HG03457 (cell line): Measurements from ENCODE around the gene KRT1.
"Not testable (repeated sequence)": the region's sequence is repeated elsewhere in the genome, so short reads cannot be mapped to it uniquely, and the experiment has no call there.

Experiments
- ATAC-seq: cut with Tn5 transposase; IDR thresholded peaks from one replicate; pipeline ENCODE4 v1.9.1; 2021; ENCODE audit warnings: moderate number of reproducible peaks; ENCODE audit not compliant: unreplicated experiment

The KRT1 gene

DNA sequence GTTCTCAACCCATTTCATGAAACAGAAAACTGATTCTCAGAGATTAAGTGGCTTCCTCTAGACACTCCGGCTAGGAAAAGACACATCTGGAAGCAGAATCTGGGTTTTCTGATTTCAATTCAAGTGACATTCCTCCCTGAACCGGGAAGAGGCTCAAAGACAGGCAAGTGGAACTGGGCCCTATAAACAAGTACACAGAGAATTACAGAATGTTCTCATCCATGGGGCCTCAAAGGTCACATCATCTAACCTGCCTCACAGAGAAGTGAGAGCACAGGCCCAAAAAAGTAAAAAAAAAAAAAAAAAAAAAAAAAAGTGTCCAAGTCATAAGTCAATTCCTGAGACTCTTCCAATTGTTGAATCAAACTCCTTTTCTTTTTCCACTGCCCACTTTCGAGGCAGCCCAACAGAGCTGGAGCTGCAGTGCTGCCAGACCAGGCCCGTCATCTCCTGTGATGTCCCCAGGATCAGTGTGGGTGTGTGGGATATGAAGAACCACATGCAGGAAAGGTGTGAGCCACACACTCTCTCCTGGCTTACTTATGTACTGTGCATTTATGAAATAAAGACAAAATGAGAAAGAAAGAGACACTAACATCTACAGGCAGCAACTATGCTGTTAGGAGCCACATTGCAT, 2.8 kb upstream of the KRT1 start:
- ATAC-seq: no peak

DNA sequence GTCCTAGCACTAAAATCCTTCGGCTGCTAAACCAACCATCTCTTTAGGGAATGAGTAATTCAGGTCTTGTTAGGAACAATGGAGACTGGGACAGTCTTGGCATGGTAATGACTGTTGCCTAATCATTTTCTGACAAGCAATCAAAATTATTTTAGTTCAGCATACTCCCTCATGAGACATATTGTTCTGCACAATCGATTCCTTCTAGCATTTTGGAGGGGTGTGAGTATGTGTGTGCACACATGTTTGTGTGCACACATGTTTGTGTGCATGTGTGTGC, 2.1 kb upstream of the KRT1 start:
- no peak for ATAC-seq

DNA sequence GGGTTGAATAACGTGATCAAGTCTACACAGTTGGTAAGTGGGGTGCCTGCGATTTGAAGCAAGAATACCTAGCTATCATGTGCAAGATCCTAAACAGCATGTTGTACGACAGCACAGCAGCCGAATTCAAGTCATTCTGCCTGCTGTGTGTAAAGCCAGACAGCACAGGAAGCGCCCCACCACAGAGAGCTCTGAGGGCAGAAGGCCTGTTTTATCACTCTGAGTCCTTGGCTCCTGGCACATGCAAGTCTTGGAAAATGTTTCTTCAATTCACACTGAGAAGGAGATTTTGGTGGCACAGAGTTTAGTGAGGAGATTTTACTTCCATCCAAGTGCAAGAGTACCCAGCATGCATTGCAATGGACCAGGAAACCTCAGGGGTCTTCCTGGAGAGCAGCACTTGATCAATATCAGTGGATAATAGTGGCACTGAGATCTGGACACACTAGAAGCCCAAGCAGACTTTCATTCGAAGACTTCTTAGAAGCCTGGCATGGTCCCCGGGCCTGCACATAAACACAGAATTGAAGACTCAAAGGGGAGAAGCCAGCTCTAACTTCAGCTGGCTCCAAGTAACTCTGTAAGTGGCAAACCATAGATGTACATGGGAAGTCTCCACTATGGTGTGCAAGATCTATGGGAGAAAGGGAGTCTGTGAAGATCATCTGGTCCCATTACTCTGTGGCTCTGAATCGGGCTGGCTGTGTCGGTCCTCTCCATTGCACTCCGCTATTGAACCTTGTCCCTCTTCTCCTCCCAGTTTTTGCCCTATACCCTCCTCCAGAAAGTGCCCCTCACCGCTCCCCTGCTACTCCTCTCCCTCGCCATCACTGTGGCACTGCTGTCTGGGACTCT, 1.5 kb upstream of the KRT1 start:
- no peak for ATAC-seq

DNA sequence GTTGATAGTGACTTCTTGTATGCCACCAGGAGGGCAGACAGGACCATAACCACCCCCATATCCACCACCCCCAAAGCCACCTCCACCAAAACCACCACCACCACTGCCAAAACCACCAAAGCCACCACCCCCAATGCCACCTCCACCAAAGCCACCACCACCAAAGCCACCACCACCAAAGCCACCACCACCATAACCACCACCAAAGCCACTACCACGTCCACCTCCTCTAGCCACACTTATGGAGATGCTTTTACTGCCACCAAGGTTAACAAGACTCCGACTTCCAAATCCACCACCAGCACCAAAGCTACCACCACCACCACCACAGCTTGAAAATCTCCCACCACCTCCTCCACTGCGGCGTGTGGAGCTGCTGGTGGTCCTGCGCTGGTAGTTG, 332 bp downstream of the KRT1 start:
- ATAC-seq: no peak

DNA sequence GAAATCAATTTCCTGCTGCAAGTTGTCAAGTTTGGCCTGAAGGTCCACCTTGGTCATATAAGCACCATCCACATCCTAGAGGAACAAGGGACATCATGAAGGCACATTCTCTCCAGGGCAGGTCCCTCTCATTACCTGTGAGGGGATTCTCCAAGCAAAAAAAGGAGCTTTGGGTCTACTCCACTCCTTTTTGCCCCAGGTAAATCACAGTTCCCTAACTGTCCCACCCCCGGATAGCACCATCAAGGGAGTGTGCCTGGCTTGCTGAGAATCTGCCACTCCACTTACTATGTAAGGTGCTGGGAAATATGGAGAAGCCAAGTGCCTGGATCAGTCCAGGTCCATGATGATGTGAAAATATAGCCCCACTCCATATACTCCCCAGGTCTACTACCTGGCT, 2.5 kb downstream of the KRT1 start:
- ATAC-seq: no peak

DNA sequence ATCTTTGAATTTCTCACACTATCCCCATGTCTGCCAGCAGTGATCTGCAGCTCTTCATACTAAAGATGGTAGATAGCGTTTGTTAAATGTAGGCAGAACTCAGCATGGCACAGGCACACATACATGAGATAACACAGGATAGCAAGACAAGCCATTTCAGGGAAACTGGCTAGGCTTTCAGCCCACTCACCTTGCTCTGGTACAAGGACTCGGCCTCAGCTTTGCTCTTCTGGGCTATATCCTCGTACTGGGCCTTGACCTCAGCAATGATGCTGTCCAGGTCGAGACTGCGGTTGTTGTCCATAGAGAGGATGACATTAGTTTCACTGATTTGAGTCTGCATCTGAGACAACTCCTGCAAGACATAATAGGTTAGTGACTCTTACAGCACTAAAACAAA, 3.1 kb downstream of the KRT1 start:
- ATAC-seq: no peak

DNA sequence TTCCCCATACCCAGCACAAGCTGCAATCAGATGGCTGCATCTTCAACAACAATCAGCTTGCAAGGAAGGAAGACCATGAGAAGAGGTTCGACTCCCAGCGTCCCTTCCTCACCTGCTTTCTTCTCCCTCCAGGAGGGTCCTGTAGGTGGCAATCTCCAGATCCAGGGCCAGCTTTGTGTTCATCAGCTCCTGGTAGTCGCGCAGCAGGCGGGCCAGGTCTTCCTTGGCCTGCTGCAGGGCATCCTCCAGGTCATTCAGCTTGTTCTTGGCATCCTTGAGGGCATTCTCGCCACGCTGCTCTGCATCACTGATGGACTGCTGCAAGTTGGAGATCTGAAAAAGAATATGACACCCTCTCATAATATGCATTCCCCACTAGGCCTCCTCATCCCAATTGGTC, 4.0 kb downstream of the KRT1 start:
- no peak for ATAC-seq

DNA sequence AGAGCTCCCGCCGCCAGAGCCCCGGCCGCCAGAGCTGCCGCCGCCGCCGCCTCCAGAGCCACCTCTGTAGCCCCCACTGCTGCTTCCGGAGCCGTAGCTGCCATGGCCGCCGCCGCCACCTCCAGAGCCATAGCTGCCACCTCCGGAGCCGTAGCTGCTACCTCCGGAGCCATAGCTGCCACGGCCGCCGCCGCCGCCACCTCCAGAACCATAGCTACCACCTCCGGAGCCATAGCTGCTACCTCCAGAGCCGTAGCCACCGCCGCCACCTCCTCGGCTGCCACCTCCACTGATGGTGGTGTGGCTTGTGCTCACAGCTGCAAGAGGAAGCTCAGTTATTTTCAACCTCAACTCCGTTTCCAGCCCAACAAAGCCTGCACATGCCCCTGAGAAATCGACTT, 4.9 kb downstream of the KRT1 start:
- ATAC-seq: no peak

DNA sequence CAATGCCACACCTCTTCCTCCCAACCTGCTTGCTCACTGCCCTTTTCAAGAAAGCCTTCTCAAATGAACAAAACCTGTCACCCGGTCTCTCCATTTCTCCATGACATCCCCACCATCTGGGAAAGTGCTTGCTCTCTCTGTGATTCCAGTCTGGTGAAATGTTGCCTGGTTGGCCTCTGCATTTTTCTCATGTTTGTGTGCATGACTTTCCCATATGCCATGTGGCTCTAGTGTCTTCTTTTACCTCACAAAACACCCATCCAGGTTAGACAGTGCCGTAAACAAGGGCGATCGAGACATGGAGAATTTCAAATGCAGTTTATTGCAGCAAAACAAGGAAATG, 5.8 kb downstream of the KRT1 start:
- no peak for ATAC-seq

DNA sequence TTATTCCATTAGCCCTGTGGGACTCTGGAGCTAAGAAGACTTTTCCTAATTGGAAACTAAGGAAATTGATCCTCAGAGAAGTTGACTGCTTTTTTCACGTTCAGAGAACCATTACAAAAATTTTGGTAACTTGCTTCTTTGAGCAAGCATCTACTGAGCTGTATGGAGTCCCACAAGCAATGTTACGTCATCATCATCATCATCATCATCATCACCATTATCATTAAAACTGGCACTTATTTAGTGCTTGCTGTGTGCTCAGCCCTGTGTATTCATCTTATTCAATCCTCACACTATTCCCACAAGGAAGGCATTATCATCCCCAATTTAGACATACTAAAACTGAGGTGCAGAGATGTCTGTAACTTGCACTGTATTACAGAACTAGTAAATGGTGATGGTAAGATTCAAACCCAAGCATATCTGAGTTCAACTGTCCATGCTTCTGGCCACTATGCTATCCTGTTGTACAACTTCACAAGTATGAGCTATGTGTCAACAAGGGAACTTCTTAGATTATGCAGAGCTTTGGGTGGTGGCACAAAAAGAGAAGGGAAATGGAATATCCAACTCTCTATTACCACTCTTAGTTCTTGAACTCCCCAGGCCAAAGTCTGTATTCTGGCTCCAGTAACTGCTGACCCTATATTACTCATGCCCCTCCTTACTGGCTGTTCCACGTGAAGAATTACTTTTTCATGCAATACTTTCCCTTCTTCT, 6.3 kb downstream of the KRT1 start:
- ATAC-seq: no peak

DNA sequence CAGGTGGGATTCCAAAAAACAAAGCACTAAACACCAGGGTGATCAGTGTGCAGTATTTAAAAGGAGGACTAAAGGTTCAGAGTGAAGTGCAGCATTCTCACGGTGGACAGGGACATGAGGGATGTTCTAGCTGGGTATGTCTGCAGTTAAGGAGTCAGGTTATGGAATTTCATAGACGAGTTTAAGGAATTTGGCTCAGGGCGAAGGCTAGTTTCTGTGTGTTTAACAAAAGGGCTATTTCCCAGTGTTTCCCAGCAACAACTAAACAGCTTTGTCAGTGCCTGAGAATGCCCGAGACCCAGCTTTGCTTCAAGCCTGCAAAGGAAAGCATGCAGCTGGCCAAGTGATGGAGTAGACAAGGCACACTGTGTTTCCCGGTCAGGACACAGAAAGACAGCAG, 7.0 kb downstream of the KRT1 start:
- no peak for ATAC-seq

DNA sequence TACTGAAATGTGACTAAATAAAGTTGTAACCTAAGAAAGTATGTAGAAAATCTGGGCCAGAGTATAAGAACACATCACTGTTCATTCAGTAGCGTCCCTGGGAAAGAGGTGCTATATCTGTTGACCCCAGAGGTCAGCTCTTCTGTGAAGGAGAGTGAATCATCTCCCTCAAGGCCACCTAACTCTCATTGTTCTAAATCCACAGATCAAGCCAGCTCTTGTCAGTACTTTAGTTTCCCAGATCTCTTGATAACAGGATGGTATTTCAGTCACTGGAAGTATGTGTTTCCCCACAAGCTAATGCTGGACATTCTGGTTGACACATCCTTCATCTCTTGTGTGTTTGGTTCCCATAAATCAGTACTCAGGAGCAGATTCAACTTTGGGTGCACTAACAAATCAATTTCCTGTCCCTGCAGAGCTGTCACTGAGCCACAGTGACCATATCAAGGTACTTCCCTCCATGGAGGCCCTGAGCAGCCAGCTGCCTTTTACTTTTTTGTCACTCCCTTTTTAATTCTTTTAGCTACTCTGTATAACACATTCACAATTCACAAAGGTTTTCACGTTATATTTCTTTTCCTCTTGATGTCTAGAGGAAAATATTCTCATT, 7.8 kb downstream of the KRT1 start:
- ATAC-seq: no peak

DNA sequence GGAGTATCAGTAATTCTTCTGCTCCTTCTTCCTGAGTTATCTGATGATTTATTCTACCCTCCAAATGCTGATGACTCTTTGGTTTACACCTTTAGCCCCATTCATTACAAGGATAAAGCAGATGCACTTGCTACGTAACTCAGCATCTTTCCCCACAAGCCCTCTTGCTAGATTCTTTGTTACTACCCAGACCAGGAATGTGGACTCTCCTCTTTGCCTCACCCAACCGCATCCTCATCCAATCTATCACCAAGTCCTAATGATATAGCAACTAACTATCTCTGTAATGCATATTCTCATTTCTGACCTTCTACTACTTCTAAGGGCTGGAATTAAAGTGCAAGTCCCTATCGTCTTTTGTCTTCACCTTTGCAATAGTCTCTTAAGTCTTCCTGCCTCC, 9.2 kb downstream of the KRT1 start:
- ATAC-seq: no peak

DNA sequence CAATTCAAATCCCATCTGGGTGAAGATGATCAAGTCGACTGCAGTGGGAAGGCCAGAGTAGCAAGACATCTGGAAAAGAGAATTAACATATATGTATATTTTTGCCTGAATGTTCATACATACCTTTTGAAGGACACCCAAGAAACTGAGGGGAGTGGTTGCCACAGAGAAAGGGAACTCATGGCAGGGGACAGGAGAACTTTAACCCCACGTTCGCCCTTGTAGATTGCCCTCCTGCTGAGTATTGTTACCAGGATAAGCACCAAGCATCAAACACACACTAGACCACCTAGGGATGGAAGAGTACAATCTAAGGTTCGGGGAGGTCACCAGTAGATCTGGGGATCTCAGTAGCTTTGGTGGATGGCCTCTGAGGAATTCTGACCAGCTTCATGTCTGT, 9.7 kb downstream of the KRT1 start:
- no peak for ATAC-seq

DNA sequence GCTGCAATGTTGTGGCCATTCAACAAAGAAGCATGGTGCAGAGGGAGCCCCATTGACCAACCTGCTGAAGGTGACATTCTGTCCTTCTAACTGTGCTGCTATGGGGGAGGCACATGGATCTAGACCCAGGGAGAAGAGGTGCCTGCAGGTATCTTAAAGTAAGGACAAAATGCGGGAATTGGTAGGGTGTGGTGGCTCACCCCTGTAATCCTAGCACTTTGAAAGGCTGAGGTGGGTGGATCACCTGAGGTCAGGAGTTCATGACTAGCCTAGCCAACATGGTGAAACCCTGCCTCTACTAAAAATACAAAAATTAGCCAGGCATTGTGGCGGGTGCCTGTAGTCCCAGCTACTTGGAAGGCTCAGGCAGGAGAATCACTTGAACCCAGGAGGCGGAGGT, 10.3 kb downstream of the KRT1 start:
- ATAC-seq: not testable (repeated sequence)

DNA sequence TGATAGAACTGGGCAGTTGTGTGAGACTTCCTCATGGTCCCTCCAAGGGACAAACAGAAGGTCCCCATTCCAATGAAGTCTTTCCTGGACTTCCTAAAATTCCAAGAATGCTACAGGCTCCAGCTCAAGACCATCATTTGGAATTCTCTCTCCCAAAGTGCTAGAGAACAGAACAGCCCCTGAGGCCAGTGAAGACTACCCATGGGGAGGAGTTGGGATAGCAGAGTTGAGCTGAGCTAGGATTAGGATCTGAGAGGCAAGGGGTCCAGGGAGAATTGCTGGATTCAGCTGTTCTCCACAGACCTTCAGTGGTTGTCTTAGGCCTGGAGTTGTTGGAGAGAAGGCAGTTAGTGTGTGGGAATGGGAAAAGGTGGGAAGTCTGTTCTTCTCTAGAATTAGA, 10.8 kb downstream of the KRT1 start:
- ATAC-seq: no peak

DNA sequence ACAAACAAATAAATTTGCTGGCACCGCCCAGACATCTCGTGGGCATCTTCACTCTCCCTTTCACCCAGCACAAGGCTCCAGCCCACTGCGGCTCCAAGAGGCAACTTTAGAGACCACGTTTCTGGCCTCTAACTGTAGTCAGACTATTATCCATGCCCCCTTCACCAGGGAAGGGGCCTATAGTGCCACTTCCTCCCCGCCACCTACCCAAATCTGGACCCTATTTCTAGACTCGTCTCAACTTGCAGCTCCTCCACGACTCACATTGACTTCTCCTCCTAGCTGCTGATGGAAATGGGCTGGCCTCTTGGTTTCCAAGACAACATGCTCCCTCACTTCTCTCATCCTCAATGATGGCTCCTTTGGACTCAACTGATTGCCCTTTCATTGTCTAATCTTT, 12.3 kb downstream of the KRT1 start:
- ATAC-seq: no peak

DNA sequence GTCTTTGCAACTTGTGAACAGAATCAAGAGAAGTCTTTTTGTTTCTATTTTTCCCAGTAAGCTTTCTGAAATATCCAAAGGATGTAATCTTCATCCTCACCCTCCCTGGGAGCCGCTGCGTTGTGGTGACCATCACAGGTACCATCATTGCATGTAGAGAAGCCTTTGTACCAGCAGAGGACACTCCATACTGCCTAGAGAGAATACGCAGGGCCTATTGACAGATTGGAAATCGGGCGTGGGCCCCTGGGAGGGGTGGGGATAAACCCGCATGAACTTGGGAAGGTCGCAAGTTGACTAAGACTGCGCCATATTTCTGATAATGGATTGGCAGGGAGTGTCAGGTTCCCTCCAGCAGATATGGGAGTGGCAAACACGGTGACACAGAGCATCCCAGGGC, 12.7 kb downstream of the KRT1 start:
- ATAC-seq: no peak

DNA sequence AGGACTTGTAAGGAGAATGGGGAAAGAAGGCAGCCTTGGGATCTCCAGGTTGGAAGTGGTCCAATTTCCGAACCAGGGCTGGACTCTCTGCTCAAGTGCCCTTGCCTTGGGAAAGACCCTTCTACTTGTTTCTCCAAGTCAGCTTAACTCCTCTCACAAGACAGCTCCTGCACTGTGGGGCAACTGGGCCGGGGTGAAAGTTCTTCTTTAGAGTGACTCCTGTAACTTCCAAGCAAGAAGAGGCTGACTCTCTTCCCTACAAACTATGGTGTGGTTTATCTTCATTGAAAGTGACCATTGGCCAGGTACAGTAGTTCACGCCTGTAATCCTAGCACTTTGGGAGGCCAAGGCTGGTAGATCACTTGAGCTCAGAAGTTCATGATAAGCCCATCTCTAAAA, 13.7 kb downstream of the KRT1 start:
- no peak for ATAC-seq

DNA sequence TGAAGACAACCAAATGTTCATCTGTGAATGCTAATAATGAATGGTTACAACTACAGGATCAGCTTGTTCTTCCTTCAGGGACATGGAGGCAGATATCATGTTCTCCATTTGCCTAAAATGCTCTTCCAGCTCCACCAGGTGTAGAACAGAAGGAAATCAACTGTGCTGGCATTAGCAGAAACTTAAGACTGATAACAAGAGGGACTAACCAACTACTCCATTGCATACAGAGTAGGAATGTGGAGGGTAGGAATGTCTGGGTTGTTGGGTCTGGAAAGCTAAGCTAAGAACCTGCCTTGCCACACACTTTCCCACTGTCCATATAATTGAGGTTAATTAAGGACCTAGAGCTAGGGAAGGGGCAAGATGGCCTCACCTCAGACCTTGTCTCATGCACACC, 16.8 kb downstream of the KRT1 start:
- ATAC-seq: no peak

DNA sequence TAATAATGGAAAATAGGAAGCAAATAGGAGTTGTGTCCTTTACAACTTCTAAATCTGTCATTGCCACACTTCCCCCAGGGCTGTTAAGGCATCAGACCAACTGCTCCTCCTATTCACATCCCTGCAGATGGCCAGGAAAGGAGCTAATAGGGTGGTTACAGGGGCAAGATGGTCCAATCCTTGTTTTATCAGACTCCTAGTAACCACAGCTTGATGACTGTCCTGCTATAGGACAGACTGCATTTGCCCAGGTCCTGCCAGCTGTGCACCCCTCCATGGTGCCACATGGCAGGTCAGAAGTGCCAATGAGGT, 17.3 kb downstream of the KRT1 start:
- no peak for ATAC-seq
